CD4-positive, alpha-beta T cell treated with Interleukin-2 at 100 ng/mL for 4 hours (primary cell): ENCODE results near the gene PNPLA1.

Experiments used
- DNase-seq: peaks from one replicate; pipeline ENCODE4 v3.0.0-alpha.2; 2020; ENCODE audit warnings: low spot score

Gene PNPLA1

DNA sequence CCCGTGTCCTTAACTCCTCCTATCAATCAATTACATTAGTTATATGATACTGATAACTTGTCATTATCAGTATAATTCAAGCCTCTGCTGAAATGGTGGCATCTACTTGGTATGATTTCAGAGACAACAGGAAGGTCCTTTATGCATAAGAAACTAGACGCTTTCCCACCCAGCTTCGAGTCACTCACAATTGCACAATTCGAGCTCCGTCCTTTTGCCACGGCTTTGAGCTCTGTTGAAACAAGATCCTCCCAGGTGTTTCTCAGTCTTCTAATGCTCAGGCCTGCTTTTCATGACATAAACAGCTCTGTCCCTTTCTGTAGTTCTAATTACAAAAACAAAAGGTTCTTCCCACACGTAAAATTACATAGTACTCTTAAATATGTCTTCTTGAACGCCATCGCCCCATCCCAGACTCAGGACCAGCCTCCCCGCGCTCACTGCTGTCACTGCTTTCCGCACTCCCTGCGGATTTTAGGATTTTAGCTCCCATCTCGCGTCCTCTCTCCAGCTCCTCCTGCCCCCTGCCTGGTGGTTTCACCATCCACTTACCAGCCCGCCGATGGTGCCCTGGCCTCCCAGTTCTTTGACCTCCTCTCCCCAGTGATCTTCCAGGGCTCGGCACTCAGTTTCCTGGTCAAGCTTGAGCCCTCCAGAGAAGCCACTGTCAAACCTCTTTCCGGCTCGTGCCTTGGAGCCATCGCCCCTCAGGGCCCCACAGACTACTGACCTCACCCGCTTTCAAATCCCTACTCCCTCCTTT, 23.2 kb upstream of the PNPLA1 start:
- DNase-seq = no peak

DNA sequence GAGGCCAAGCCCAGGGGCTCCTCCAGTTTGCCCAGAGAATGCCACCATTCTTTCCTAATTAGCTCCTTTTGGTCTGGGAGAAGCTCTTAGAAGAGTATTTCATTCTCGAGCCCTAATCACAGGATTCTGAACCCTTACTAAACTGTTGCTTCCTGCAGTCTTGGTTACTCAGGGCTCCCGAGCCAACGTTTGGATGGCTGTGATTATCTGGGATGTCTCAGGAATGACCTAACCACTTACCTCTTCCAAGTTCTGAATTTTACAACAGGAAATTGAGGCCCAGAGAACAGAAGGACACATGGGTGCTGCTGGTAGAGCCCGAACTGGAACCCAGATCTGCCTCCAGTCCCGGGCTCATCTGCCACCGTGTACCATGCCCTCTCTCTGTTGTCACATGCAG, 22.2 kb upstream of the PNPLA1 start:
- DNase-seq = no peak

DNA sequence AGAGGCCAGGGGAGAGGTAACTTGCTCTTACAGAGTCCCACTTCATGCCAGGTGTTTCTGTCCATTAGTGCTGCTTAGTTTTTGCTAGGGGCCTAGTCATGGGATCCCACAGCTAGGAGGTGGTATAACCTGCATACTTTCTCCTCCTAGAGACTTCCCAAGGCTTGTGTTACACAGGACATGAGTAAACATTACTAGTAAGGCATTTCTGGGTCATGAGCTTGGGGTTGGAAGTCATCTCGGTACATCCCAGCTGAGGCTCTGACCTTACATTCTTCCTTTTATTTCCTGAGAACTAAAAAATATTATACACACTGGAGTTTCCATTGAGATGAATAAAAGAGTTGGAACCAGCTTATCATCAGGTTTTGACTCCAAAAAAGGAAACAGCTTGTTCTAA, 20.9 kb upstream of the PNPLA1 start:
- DNase-seq = no peak

DNA sequence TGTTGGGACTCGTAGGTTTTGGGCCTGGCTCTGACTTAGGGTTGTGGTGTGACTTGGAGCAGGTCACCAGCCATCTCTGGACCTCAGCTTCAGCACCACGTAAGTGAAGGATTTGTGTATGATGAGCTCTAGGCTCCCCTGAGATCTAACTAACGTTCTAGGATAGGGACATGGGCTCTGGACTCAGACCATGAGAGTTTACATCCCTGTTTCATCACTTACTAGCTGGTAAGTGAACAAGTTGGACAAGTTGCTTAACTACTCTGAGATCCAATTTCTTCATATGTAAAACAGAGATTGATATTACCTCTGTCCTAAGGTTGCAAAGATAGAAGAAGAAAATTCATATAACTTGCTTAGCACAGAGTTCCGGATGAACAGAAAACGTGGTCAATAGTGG, 20.3 kb upstream of the PNPLA1 start:
- DNase-seq = no peak

DNA sequence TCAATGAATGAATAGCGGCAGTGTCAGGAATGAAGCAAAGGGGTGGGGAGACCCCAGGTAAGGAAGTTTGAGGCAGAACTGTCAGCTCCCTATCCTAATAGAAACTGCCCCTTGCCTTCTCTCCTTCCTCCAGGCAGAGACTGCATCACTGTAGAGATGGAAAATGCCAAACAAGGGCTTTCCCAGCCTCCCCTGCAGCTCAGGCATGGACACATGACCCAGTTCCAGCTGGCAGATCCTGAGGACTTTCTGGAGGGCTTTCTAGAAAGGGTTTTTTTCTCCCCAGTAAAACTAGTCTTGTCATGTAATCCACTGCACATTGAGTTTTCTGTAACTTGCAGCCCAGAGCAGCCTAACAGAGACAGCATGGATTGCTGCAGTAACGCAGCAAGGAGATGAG, 17.9 kb upstream of the PNPLA1 start:
- no peak for DNase-seq

DNA sequence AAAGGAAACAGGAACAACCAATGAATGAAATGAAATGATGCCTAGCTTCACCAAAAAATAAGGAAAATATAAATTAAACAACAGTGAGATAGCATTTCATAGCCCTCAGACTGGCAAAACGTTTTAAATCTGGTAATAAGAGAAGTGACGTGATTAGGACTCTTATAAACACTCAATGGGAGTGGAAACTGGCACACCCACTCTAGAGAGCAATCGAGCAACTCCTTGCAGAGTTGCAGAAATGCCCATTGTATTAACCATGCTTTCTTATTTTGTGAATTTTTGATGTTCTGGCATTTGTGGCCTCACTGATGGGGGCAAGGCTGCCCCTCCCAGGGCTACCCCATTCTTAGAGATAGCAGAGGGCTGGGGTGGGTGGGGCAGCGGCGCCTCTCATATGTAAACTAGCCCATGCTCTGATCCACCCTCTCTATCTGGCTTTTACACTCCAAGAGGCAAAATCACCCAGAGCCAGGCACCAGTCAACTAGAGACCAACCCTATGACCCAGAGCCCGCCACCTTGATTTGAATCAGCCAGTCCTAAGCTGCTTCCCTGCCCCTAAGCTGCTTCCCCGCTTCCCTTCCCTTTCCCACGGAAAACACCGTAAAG, 6.4 kb upstream of the PNPLA1 start:
- DNase-seq = no peak

DNA sequence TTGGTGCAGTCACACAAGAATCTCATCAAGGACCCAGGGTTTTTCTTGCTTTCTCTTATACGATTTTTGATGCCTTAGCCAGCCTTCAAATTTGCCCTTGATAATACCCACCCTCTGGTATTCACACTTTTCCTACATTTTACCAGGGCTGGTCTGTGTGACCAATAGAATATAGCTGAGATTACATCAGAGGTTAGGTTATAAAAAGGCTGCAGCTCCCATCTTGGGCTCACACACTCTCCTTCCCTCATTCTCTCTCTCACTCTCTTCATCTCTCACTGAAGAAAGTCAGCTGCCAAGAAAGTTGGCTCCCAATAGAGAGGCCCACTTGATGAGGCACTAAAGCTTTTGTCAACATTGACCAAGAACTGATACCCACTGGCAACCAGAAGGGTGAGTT, 4.1 kb upstream of the PNPLA1 start:
- no peak for DNase-seq

DNA sequence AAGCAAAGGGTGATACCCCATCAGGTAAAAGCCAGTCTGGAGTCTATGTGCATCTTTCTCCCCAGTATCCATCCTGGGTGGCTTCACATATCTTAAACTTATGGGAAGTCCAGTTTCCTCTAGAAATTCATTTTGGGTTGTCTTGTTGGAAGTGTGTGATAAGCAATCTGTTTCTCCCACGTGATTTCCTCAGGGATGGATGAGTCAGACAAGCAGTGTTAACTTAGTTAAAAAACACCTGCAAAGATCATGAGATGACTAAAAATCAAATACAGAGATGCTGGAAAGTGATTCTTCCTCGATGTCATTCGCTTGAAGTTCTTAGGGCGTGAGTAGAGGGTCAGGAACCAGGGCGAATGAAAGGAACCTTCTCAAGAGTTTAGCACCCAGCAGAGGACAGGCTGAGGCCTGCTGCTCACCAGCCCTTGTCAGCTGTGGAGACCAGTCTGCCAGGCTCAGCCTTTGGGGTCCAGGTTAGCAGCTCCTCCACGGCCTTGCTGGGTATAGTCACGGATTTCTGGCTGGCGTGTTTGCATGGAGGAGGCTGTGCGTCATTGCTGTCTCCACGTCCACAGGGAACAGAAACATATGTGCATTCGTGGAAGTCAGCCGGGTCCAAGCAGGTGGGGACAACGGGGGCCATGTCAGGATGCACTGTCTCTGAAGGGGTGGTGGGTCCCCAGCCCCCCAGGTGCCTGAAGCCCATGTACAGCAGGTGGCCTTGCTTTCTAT, 2.8 kb upstream of the PNPLA1 start:
- DNase-seq = no peak

DNA sequence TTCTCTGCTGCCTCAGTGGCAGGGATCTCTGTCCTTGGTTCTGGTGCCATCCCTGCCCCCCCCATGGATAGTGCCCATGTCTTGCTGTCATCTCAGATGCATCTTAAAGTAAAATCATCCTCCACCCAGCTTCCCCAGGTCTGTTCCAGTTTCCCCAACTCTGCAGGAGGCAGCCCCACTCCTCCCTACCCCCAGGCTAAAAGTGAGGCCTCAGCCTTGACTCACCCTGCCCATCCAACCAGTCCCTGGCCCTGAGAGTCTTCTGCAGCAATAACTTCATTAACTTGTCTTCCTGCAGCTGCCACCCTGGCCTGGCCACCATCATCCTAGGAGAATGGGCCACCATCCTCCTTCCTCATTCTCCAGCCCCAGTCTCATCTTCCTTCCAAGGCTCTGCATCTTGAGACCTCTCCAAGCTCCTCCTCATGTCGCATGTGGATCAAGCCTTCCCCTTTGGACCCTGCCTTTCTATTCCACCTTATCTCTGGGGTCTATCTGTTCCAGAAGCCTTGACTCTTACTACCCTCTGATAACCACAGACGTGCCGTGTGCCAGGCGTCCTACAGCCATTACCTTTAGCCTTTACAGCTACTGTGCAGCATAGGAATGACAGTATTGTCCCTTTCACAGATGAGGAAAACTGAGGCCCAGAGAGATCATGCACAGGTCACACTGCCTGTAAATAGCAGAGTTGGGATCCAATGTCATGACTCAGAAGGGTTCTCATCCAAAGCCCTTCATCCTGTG, 2.0 kb upstream of the PNPLA1 start:
- DNase-seq = no peak

DNA sequence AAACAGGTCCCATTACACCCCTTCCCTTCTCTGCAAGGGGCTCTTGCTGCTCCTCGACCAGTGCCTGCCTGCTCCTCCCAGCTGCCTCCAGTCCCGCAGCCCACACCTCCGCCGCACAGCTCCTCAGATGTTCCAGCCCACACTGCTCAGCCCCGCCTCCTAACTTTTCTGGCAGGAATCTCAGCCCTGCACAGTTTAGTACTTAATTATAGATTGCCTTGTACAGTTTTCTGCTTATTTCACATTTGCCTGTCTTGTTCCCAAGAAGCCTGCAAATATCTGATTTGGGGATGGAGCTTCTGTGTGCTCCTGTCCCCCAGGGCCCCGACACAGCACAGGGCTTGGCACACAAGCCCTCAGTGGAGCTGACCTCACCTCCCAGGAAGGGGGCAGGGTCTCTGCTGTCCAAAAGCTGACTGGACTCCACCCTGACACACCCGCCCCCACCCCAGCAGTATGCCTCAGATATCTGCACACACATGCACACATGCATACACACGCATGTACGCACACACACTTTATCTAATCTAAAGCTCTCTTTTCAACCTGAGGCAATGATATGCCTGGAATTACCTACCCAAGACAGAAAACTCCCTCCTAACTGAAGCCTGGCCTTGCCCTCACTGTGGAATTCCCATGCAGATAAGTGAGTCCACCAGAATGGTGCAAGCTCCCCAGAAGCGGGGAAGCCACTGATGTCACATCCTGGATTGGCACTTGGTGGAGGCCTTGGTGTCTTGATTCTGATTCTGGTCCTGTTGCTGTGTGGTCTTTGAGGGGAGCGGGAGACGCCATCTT, 1.2 kb upstream of the PNPLA1 start:
- no peak for DNase-seq

DNA sequence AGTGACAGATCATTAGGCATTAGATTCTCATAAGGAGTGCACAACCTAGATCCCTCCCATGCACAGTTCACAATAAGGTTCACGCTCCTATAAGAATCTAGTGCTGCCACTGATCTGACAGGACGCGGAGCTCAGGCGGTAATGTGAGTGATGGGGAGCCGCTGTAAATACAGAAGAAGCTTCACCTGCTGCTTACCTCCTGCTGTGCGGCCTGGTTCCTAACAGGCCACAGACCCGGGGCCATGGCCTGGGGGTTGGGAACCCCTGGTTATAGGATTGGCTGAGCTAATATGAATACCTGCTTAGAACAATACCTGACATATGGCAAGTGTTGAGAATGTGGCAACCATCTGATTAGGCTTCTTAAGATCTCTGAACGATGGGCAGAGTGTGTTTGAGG, 2.4 kb downstream of the PNPLA1 start:
- DNase-seq = no peak

DNA sequence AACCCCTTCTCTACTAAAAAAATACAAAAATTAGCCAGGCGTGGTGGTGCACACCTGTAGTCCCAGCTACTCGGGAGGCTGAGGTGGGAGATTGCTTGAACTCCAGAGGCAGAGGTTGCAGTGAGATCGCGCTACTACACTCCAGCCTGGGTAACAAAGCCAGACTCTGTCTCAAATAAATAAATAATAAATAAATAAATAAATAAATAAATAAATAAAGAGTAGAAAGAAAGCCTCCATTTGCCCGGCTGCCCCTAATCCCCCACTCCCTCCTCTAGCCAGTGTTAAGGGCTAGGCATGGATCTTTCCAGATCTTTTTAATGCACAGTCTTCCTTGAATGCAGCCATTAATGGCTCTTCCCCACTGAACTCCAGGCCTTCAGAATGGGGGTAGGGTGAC, 3.2 kb downstream of the PNPLA1 start:
- no peak for DNase-seq

DNA sequence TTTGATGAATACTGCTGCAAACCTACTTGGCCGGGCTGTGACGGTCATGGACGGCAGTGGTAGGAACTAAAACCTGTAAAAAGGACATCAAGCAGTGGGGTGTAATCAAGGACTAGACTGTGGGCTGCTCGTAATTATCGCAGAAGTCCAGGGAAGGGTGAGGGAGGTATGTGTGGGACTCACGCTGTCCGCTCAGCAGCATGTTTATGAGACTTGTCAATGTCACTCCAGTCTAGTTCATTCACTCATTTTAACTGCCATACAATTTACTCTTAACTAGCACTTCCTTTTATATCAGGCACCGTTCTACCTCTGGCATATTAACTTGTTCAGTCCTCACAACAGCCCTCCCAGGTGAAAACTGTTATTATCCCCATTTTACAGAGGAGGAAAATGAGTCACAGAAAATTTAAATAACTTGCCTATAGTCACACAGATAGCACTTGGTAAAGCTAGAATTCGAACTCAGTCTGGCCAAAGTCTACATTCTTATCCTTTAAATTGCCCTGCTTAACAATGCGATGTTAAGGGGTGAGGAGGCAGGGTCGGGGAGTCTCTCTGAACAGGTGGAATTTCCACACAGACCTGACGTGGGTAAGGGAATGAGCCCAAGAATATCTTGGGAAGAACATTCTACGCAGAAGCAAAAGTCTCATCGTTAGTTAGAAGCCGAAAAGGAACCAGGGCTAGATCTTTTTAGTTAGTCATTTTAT, 4.1 kb downstream of the PNPLA1 start:
- no peak for DNase-seq

DNA sequence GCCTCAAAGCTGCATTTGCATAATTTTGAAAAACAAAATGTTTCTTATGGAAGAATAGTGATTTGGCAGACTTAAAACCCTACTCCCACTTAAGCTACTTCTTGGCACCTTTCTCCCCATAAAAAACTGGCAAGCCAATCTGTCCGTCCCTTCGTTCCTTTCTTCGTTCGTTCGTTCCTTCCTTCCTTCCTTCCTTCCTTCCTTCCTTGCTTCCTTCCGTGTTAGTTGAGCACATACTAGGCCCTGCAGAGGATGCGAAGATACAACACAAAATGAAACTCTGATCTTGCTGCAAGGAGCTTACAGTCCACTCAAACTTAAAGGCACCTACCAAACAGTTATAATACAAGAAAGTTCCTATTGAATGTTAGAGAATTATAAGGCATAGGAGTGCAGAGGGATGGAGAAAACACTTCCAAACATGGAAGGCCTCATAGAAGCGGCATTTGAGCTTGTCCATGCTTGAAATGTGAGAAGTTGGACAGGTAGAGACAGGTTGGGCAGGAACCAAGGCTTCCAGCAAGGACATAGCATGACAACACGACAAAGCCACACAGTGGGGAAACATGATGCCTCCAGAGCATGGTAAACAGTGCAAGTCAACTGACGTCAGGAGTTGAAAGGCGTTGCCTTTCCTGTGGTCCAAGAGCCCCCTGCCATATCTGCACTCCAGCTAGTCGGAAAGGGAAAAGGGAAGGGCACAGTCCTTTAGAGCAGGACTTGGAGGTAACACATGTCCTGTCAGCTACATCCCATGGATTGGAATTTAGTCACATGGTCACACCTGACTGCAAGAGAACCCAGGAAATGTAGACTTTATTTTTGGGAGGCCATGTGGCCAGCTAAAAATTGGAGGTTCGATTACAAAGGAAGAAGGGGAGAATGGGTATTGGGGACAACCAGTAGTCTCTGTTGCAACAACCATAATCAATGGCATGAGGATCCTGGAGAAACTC, 7.0 kb downstream of the PNPLA1 start:
- no peak for DNase-seq

DNA sequence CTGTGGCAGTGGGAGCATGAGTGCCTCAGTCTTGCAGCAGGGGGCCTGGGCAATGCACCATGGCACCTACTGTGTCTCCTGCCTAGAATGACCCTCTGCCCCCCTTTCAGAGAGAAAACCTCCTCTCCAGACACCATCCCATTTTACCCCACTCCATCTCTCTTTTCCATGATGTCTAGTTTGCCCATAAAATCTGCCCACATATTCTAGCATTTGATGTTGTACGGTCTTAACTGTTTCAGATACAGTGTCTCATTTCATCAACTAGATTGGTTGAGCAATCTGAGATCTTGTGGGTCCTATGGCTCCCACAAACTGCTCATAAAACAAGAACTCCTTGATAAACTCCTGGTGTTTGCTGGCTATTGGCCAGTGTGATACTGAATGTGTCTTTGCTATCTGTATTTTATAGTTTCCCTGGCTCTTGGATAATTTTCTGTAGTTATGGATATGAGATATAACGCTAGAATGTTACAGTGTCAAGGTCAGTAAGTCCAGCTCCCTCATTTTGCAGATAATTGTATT, 8.1 kb downstream of the PNPLA1 start:
- DNase-seq = no peak

DNA sequence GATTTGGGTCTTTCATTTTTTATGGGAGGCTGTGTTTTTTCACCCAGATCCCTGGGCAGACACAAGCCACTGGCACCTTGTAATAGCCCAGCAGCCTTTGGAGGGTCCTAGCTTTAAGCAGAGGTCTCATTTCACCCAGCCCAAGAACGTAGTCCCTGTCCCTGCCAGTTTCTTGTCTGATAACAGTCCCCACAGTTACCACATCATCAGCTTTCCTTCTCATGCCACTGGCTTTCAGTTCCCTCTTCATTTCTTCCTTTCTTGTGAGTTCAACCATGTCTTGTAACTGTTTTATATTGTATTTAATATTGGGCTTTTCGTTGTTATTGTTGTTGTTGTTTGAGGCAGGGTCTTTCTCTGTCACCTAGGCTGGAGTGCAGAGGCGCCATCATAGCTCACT, 10.6 kb downstream of the PNPLA1 start:
- DNase-seq = no peak

DNA sequence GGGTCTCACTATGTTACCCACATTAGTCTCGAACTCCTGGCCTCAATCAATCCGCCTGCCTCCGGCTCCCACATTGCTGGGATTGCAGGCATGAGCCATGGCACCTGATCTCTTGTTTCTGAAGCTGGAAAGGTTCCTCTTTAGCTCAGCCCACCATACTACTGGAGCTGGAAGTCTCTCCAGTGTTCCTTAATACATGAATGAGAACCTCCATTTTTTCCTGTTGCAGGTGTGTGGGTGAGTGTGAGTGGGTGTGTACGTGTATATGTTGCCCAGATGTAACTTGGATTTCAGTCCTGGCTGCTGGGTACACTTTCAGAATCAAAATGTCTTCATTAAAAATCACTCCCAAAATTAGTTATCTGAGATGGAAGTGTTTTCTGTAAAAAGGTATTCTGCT, 11.1 kb downstream of the PNPLA1 start:
- DNase-seq = no peak

DNA sequence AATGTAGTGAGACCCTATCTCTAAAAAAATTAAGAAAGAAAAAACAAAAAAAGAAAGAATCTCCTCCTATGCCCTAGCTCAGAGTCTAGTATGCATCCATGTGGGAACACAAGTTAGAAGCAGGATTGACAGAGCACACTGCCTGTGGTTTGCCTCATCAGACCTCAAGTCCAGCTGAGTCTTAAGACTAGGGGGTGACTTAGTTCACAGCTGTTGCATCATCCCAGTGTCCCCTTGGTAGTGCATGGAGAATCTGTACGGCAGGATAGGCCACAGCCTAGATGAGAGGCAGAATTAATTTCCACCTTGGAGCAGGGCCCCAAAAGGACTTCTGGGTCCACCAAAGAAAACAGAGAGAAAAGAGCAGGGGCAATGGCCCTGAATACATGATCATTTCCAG, 13.7 kb downstream of the PNPLA1 start:
- DNase-seq = no peak

DNA sequence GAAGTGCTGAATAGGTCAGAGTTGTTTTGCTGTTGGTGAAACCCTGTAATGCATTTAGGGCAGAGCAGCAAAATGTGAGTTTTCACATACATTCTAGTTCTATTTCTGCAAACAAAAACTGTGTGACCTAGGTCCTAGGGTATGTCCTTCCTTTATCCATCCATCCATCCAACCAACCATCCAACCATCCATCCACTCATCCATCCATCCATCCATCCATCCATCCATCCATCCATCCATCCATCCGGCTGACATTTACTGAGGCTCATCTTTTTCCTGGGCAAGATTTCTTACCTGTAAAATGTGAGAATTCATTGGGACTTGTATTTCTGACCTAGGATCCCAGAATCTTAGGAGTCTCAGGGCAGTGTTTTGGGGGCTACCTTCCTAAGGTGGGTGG, 14.5 kb downstream of the PNPLA1 start:
- DNase-seq = no peak

DNA sequence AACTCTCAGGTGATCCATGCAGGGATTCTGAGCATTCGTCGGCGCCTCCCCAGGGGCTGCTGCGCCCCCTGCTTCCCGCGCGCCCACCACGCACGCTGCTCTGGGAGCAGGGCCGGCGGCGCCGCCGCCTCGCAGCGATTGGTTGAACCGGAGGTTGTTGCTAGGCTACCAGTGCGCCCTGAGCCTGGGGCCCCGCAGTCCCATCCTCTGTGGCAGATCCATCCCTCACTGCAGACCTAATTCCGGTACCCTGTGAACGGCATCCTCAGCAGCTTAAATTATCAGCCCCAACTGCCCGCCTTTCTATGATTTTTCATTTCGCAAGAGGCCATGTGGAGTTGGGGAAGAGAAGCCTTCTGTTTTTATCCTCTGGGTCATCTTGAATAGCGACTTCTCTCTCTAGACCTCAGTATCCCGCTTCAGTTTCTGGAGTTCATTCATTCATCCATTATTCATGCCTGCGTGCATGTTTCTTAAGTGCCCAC, 15.4 kb downstream of the PNPLA1 start:
- no peak for DNase-seq
